Tongue (tissue), 2 donors: ENCODE results near the gene GOT2. TPM values are rescaled to one million over a fixed set of nuclear protein-coding genes. Genes with fewer than 3 reads are reported as not detected.
"Not testable (repeated sequence)": the region's sequence is repeated elsewhere in the genome, so short reads cannot be mapped to it uniquely, and the experiment has no call there.

Experiments used
- DNase-seq: peaks from one replicate; pipeline ENCODE4 v3.0.0-alpha.2; 2015
- total RNA-seq: library from RNA; depleted of rRNA; stranded (reverse); fragments of >200 nt; gene quantifications from one replicate; pipeline ENCODE4 v1.2.3, GENCODE V29; 2014

The GOT2 gene
- 71.1 TPM for total RNA-seq

DNA sequence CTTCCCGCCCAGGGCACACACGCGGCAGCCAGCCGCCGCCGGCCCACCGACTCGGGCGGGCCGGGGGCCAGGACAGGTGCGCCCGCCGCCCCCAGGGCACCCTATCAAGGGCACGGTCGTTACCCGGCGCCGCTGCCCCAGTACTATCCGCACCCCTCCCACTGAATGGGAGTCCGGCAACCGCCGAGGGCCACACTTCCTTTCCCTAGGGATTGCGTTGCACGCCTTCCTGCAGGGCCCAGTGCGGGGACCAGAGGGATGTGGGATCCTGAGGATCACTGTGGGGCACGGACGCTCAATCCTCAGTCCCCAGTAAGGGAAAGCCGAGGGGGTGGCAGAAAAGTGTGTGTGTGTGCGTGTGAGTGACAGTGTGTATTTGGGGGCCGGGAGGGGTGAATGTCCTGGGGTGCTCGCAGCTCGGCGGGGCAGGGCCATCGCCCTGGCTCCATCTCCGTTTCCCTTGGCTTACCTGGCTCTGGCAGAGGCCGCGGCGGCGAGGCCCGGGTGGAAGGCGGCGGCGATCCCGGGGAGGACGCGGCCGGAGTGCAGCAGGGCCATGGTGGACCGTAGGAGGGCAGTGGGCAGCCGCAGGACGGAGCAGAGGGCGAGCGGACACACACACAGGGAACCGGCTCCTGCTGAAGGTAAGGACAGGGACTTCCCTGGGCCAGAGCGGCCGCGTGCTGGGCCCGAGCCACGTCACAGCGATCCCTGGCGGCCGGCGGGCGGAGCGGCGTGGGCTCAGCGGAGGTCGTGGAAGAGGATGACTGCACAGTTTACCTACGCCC is at the start of gene GOT2:
TSS of gene GOT2 (minus strand) at position 646 of the 788 bp plus-strand sequence. CDS start at position 558, 88 bp downstream.
- DNase-seq = peak; percentile 89

DNA sequence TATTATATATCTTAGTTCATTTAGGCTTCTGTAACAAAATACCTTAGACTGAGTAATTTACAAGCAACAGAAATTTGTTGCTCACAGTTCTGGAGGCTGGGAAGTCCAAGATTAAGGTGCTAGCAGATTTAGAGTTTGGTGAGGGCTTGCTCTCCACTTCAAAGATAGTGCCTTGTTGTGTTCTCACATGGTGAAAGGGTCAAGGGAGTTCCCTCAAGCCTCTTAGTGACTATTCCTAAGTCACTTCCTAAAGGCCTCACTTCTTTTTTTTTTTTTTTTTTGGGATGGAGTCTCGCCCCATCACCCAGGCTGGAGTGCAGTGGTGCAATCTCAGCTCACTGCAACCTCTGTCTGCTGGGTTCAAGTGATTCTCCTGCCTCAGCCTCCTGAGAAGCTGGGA is 45.2 kb upstream of the GOT2 start:
- not testable (repeated sequence) for DNase-seq

DNA sequence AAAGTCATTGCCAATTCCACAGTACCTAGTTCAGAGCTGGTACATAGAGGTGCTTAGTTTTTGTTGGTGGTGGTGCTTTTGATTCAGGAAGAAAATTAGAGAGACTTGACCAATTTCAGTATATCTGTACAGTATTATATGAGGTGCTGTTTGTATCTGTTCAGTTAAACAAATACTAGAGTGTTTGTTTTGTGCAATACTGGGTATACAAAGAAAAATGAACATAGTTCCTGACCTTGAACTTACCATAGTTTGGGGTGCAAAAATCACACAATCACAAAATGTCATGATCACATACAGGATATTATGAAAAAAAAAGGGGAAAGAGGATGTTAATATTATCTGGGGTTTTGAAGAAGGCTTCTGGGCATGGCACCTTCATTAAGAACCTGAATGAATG is 39.8 kb upstream of the GOT2 start:
- DNase-seq = no peak

DNA sequence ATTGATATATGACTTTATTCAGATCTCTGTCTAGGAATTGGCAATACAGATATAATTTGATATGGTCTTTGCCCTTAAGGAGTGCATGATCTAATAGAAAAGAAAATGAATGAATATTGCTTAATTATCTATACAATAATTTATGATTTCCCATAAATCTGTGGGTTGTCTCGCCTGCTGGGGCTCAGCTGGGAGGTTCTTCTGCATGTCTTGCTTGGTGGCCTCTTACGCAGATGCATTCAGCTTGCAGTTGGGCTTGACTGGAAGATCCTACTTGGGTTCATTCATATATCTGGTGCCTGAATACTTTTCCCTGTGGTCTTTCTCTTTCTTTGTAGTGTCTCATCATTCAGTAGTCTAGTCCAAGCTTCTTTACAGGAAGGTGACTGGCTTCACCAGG is 34.0 kb upstream of the GOT2 start:
- DNase-seq = no peak

DNA sequence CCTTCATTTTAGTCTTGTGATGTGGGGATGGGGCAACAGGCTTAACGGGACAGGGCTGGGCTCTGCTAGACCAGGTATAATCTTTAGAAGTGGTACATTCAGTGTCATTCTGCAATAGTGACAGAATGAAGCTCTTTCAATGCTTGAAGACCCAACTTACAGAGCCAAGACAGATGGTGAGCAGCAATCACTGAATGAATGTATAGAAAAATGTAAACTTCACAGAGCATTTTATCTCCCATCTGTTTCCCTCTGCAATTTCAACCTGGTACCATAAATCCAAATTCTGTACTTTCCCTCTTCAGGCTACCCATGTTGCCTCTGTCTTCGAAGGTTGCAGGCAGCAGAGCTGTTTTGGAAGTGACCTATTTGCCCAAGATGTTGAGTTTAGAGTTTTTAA is 33.5 kb upstream of the GOT2 start:
- no peak for DNase-seq

DNA sequence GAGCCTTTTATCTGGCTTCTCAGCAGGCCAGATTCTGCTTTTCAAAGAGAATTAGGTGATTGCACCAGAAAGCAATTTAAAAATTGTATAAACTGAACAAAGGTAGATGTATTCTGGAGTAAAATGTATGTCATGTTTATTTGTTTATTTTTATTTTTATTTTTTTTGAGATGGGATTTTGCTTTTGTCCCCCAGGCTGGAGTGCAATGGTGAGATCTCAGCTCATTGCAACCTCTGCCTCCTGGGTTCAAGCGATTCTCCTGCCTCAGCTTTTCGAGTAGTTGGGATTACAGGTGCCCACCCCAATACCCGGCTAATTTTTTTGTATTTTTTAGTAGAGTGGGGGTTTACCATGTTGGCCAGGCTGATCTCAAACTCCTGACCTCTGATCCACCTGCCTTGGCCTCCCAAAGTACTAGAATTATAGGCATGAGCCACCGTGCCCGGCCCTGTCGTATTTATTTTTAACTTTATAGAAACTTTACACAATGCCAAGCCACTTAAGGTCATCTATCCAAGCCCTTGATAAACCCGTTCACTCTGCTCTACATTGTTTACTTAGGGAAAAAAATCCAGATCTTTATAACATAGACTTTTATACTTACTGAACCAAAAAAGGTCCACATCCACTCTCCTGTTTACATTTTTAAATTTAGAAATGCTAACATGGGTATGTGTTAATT is 22.7 kb upstream of the GOT2 start:
- no peak for DNase-seq

DNA sequence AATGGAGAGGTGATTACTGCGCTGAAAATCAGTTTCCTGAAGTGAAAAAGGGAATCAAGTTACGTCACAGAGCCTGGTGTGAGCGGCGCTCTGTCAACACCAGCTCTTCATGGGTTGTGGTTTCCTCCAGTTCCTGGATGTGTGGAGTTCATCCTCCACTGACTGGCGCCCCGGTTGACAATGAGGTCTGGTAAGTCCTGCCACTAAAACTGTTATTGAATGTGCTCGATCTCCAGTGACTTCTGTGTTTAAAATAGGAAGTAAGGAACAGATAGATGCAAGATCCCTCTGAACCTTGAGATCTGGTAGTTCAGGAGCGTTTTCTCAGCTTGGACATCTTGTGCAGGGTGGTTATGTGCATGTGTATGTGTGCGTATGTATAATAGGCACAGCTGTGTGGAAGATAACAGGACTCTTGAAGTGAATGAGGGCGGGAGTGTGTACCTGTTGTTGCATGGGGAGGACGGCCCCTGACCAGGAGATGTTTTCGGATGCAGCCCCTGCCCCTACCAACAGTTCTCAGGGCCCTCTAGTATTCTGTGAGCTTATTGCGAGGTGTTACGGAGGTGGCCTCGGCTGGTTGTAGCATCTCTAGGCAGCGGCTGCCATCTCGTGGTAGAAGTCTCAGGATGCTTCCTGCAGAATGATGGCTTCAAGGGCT is 22.0 kb upstream of the GOT2 start:
- peak; percentile 83 for DNase-seq

DNA sequence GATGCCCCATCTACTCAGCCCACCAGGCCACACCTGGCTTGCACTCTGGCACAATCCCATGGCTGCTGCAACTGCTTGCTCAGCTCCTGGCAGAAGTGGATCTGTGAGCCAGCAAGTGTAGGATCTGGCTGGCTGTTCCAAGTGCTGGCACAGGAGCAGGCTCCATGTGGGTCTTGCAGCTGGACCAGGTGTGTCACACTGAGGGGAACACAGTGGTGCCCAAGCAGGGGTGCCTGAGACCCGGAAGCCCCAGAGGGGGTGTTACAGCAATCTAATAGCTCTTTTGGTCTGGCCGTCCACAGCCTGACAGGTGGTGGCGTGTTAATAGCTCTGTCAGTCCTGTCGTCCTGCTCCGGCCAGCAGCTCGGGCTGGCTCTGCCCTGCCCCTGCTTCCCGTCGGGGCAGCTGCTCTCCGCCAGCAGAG is 19.6 kb upstream of the GOT2 start:
- DNase-seq = no peak

DNA sequence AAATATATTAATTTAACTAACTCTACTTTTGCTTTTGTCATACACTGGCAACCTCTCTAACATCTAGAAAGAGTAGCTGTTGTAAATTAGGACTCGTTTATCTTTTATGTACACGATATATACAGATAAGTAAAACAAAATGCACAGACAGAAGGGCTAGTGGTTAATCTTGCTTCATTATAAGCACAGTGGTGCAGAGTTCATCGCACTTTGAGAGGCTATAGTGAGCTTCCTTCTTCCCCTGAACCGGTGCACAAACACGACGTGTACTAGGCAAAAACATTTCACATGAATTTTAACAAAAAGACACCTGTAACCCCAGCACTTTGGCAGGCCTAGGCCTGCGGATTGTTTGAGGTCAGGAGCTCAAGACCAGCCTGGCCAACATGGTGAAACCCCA is 10.4 kb upstream of the GOT2 start:
- no peak for DNase-seq

DNA sequence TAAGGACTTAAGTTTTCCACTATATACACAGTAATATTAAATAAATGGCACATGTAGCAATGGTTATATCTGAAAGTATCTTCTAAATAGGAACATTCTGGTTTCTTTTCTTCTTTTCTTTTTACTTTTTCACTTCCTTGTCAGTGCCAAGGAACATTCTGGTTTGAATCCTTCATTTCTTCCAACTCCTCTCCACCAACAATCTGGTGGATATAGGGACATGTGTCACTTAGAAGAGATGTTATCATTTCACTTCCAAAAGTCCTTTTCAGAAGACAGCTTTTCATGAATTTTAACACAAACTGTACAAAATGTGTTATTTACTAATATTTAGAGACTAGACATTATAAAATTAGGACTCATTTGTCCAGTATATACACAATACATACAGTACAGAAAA is 7.9 kb upstream of the GOT2 start:
- DNase-seq = no peak

DNA sequence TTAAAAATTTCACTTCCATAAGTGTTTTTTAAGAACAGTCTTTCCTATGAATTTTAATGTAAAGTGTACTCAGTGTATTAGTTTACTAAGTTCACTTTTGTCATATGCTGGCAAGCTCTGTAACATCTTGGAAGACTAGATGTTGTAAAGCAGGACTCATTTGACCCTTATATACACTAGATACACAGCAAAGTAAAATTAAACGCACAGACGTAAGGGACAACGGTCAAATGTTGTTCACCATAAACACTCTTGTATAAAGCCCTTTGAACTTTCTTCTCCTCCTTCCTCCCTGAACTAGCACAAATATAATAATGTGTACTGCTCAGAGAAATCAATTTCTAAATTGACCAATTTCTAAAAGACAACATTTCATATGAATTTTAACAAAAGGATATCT is 7.0 kb upstream of the GOT2 start:
- no peak for DNase-seq

DNA sequence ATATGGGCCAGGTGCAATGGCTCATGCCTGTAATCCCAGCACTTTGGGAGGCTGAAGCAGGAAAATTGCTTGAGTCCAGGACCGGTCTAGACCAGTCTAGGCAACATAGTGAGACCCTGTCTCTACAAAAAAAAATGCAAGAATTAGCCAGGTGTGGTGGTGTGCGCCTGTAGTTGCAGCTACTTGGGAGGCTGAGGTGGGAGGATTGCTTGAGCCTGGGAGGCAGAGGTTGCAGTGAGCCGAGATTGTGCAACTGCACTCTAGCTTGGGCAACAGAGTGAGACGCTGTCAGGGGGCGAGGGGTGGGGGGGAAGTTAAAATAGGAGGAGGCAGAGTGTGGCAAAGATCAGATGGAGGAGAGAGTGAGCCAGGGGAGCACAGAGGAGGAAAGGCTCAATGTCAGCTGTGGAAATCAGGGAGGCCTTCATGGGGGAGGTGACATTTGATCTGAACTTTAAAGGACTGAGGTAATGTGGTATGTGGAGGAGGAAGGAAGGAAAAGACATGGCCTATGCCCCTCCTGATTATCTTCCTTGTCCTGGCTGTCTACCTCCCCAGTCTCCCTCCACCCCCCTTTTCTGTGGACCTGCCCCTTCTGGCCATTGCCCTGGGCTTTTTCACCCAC is 4.7 kb upstream of the GOT2 start:
- no peak for DNase-seq

DNA sequence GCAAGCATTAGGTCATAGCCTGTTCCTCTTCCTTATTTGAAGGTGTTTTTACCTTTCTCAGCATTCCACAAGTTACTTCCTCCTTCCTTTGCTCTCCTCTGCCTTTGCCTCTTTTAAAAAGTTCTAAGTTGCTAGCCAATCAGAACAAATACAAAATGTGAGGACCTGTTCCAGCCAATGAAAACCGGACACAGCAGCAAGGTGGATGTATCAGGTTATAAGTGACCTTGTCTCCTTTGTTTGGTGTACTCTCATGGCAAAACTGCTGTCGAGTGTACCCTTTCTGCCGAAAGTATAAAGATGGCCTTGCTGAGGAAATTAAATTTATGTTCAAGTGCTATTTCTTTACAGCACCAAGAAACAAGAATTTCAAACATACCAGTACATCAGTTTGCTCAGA is 2.2 kb upstream of the GOT2 start:
- DNase-seq = not testable (repeated sequence)

DNA sequence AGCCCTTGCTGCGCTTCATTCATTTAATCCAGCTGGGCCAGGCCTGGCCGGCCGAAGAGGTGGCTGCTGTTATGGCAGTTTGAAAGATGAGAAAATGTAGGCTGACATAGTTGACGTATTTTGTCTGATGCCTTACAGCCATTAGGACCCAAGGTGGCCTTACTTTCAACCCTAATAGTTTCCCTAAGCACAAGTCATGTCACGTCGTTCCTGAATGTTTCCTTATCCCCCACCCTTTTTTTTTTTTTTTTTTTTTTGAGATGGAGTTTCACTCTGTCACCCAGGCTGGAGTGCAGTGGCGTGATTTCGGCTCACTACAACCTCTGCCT is 307 bp upstream of the GOT2 start:
- no peak for DNase-seq

DNA sequence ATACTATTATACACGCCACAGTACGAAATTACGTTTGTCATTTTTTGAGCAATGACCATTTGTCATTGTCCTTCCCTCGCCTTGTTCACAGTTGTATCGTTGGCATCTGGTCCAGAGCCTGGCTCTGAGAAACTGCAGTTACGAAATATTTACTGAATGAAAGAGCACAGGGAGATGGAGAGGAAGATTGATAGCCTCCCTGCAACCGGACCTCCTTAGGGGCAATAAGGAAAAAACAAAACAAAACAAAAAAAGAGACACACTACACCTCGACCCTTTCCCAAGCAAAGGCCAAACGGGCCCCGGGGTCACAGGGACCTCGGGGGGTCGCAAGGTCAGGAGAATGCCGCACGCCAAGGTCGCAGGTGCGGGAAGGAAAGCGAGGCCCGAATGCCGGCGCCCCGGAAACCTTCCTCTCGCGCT is 857 bp downstream of the GOT2 start:
- peak; percentile 24 for DNase-seq

DNA sequence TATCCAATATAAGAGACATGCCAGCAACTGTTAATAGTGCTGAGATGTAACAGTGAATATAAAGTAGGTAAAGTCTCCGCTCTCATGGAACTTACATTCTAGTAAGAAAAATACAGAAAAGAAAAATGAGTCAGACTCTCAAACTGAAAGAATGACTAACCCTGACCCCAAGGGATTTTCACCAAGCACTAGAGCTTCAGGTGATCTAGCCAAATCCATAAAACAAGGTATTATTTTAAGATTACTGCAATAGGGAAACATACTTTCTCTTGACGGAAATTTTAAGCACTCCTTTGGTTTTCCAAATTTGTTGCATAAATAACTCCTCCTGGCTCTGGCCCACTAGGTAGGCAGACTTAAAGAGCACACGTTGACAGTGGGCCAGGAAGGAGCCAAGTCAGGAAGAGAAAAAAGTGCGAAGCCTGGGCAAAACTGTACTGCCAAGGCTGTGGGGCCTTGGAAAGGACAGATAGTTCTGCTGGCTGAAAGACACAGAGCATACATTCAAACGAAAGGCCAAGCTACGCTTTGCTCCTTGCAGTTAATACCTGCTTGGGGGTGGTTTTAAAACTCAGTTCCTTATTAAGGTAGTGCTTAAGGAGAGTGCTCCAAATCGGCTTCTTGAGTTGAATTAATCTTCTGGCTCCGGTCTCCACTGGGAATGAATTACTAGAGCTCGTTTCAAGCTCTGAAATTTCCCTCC is 1.4 kb downstream of the GOT2 start:
- peak; percentile 36 for DNase-seq

DNA sequence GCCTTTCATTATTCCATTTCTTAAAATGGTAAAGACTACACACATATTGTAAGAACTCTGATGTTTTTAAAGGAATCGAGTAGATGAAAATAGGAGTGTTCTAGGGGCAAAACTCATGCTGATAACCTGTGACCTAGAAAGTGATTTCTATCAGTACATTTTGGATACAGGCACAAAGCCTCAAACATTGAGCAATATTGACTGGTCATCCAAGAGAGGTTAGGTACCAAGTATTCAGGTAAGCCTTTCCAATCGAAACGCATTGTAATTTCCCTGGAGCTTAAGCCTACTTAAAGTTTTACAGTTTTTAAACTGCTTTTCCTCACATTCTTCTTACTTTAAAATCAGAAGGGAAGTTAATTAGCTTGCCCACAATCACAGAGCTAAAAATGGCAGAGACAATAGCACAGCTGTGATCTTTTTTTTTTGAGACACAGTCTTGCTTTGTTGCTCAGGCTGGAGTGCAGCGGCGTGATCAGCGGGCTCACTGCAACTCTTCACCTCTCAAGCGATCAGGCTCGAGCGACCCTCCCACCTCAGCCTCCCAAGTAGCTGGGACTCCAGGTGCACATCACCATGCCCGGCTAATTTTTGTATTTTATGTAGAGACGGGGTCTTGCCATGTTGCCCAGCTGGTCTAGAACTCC is 3.3 kb downstream of the GOT2 start:
- no peak for DNase-seq

DNA sequence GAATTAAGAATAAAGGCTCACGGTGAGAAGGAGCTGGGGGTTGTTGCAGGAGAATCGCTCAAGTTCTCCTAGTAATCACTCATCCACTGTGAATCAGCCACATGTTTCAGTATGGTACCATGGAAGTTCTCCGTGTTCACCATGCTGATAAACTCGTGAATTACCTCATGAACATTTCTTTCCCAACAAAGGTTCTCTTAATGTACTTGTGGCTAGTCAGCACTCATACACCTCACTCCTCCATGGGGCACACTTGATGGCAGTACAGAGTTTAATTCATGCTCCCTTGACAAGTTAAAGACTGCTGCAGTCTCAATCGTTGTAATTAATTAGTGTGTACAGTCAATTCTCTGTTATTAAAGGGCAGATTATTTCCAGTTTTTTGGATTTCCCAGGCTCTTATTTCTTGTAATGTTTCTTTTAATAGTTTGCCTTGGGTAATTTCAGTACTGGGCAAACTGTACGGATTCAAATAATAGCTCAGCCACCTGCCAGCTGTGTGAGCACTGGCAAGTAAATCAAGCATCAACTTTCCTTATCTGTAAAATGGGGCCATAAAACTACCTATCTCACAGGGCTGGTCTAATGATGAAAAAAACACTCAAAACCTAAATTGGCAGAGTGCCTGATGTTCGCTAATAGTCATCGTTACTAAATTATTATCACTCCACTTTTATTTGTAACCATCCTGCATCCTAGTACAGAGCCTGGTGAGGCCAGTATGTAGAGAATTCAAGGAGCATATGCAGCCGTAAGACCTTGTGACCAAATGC is 6.1 kb downstream of the GOT2 start:
- no peak for DNase-seq

DNA sequence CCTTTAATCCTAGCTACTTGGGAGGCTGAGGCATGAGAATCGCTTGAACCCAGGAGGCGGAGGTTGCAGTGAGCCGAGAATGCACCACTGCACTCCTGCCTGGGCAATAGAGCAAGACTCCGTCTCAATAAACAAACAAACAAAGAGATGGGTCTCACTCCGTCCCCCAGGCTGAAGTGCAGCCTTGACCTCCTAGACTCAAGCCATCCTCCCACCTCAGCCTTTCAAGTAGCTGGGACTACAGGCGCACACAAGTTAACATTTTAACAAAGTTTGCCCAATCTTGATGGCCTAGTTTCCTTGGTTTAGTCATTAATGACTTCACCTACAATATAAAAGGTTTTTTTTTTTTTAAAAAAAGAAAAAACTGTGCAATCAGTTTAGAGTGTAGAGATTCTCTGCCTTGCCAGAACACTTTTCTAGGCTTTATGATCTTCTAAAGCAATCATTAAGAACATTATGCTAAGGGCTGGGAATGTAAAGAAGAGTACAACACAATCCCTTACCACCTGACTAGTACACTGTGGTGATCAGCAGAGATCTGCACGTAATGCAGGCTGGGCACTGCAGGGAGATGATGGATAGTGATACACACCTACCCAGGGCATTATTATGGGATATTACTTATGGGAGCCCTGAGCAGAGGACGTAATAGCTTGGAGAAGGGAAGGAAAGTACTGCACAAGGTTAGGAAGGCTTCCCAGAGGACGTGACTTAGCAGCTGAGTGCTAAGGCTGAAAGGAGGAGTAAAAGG is 6.9 kb downstream of the GOT2 start:
- DNase-seq = no peak

DNA sequence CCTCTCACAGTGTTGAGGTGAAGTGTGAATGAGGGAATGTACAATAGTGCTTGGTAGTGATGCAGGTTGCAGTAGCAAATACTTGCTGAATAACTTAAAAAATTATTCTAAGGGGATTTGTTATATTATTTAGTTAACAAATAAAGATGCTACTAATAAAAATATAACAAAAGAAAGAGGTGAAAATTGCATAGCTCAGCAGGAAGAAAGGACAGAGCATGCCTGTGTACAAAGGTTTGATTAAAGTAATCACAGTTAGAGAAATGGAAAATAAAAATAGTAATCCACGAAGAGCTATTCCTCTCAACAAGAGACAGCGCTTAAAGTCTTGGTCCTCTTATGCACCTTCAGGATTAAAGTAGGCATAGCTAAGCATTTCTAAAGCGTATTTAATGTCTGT is 11.0 kb downstream of the GOT2 start:
- no peak for DNase-seq
